ENCODE data around the gene ALKBH7. TPM values are rescaled to one million over a fixed set of nuclear protein-coding genes. Genes with fewer than 3 reads are reported as not detected.
A peak's percentile ranks its signal among the peaks of the same experiment; 100 is the strongest.

The ALKBH7 gene
- total RNA-seq, 4 donors from 2014 or later = 41.9 to 75.1 (median 45.7) TPM

DNA sequence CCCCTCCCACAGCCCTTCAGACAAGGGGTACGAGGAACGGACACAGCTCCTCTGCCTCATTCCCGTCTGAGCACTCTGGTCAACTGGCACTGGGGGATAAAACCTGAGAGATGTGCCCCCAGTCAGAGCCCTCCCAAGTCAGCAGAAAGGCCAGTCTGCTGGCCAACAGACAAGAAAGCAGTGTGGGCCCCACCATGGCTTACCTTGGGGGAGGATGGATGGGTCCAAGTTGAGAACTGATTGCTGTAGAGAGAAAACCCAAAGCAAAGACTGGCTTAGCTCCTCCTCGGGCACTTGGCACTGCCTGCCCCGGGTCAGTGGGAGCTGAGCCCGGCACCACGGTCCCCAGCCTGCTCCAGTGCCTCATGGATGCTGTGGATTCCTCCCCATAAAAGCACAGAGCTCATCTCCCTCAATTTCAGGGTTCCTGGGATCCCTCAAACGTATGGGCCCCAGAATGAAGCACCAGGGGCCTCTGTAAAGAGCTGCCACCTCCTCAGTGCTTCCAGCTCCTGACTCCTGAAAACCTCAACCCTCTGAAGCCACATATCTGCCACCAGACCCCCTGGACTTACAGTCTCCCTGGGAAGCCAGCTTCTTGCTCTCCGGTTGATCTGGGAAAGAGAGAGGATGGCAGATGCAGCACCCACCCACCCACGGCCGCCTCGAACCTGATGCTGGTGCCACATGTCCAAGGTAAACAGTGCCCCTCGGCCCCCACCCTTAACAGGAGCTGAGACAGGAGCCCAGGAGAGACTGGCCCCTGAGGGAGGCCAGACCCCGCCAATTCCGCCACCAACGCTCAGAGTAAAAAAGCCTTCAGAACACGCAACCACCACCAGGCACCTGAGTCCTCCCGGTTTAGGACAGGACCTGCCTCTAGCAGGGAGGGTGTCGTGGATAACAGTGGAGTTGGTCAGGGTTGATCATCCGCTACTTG lies 48.8 kb downstream of the ALKBH7 start:
- TF ChIP-seq POLR2A (IDR thresholded peaks at IDR 0.05) = no peak
- TF ChIP-seq, protein P1, sequence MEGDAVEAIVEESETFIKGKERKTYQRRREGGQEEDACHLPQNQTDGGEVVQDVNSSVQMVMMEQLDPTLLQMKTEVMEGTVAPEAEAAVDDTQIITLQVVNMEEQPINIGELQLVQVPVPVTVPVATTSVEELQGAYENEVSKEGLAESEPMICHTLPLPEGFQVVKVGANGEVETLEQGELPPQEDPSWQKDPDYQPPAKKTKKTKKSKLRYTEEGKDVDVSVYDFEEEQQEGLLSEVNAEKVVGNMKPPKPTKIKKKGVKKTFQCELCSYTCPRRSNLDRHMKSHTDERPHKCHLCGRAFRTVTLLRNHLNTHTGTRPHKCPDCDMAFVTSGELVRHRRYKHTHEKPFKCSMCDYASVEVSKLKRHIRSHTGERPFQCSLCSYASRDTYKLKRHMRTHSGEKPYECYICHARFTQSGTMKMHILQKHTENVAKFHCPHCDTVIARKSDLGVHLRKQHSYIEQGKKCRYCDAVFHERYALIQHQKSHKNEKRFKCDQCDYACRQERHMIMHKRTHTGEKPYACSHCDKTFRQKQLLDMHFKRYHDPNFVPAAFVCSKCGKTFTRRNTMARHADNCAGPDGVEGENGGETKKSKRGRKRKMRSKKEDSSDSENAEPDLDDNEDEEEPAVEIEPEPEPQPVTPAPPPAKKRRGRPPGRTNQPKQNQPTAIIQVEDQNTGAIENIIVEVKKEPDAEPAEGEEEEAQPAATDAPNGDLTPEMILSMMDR (IDR thresholded peaks at IDR 0.05) = no peak
- no peak for TF ChIP-seq POLR2AphosphoS5 (IDR thresholded peaks at IDR 0.05)
- TF ChIP-seq EP300 (IDR thresholded peaks at IDR 0.05) = no peak
- Histone ChIP-seq H3K36me3 (peaks cover 0 to 59% of the 10 kb centered on the region in 2 donors), H3K27ac (no peak overlapping the region), H3K27me3 (no peaks in the 10 kb centered on the region), H3K4me3 (no peak overlapping the region), H3K9me3 (no peaks in the 10 kb centered on the region), H3K4me1 (peaks cover 0 to 65% (median 18%) of the 10 kb centered on the region in 3 donors)
- ATAC-seq = no peak
- WGBS, 2 donors (ENCODE audit: low coverage in 1 of 2) = 60 to 73% methylated on average over 1 to 10 of the region's 20 CpGs

DNA sequence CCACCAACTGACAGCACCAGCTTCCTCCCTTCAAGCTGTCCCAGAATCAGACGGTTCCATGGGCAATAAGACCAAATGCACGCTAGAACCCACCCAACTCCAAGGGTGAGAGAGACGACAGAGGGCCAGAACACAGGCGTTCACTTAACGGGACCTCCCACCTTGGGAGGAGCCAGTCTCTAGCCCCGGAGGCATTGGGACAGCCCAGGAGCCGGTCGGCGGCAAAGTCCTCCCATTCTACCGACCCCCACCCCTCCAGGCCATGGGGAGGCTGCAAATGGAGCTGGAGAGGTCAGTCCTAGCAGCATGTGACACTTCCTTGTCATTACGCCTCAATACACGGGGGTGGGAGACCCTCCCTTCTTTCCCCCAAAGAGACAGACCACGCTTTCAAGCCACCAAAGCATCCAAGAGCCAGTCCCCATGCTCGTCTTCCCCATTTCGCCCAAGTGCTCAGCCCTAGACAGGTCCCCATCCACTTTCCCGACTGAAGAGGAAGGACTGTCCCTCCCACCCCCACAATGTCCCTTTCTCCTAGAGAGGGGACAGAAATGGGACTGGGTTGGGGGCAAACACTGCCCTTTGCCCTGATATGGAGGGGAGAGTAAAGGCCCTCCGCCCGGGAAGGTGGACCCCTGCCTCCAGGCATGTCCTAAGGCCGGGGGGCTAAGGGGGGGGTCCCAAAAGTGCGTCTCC lies 51.1 kb downstream of the ALKBH7 start:
- peaks cover 0 to 36% of the 10 kb centered on the region in 2 donors for H3K36me3 ChIP-seq
- H3K4me1 ChIP-seq = peaks cover 0 to 54% (median 18%) of the 10 kb centered on the region in 3 donors
- peak overlapping the region; percentile 71 to 88 for H3K4me3 ChIP-seq
- no peak for ATAC-seq
- TF ChIP-seq POLR2AphosphoS5 (IDR thresholded peaks at IDR 0.05) (no peak), POLR2A (IDR thresholded peaks at IDR 0.05) (no peak), EP300 (IDR thresholded peaks at IDR 0.05) (no peak)
- TF ChIP-seq, protein P1 (IDR thresholded peaks at IDR 0.05) = no peak
- H3K9me3 ChIP-seq = no peaks in the 10 kb centered on the region
- no peaks in the 10 kb centered on the region for H3K27me3 ChIP-seq
- peak overlapping the region; percentile 5 to 86 (median 82) for H3K27ac ChIP-seq
- WGBS, 2 donors (ENCODE audit: low coverage in 1 of 2) = 0% methylated on average over 7 to 10 of the region's 20 CpGs

DNA sequence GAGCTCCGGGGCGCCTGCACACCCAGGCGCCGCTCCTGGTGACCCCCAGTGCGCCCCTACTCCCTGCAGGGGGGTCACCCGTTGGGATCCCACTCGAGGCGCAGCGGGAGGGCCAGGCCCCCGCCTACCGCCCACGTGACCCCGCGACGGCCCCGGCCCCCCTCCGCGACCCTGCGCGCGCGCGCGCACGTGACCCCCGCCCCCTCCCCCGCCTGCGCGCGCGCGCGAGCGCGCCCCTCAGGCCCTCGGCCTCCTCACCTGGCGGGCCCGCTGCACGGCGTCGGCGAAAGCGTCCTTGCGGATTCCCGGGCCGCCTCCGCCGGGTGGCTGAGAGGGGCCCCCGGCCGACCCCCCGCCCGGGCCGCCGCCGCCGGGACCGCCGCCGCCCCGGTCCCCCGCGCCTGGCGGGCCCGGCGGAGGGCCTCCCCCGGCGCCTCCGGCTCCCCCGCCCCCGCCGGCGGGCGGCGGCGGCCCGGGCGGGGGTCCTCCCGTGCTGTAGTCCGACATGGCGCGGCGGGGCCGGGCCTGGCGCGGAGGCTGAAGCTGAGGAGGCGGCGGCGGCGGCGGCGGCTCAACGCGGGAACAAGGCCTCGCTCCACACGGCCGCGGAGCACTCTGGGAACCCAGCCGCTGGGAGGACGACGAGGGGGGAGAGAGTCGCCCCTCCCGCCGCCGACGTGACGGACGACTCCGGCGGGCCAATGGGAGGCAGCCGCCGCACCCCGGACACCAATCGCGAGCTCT lies 51.8 kb downstream of the ALKBH7 start, which contains the start of gene KHSRP:
TSS of gene KHSRP (minus strand) at position 617 of the 744 bp plus-strand sequence. CDS start at position 507, 110 bp downstream.
- H3K4me1 ChIP-seq = peaks cover 0 to 54% (median 18%) of the 10 kb centered on the region in 3 donors
- peak within 1 kb of the TSS; percentile 41 to 90 (median 86) for H3K27ac ChIP-seq
- H3K4me3 ChIP-seq = peak within 1 kb of the TSS; percentile 71 to 88
- 0% methylated on average over 9 of the region's 114 CpGs; no CpG with 5 or more reads in 1 of the 2 donors for WGBS, 2 donors (ENCODE audit: low coverage in 1 of 2)
- H3K9me3 ChIP-seq = no peaks in the 10 kb centered on the region
- TF ChIP-seq EP300 (IDR thresholded peaks at IDR 0.05) = no peak
- TF ChIP-seq POLR2AphosphoS5 (IDR thresholded peaks at IDR 0.05) = peak; percentile 86
- TF ChIP-seq POLR2A (IDR thresholded peaks at IDR 0.05) = peak; percentile 76 to 80
- TF ChIP-seq, protein P1 (IDR thresholded peaks at IDR 0.05) = no peak
- ATAC-seq = no peak
- H3K36me3 ChIP-seq = peaks cover 0 to 29% of the 10 kb centered on the region in 2 donors
- no peaks in the 10 kb centered on the region for H3K27me3 ChIP-seq

Small RNAs within 50 kb of the gene (small RNA-seq; reads per million reads assigned to genes)
- gene MIR6790 (0 reads per million in 4 donors), gene MIR6885 (0 to 0.27 (median 0) reads per million in 4 donors)

Other genes with a start within 250 kb of the ALKBH7 start
- gene ACSBG2, start 237.1 kb upstream of the ALKBH7 start, total RNA-seq = 1 to 10 TPM in 2 of 4 donors, under 1 TPM in 1, not detected in 1; 0.47 to 2.0 (median 1.6) TPM
- gene MLLT1, start 92.8 kb upstream of the ALKBH7 start, total RNA-seq = 10 to 100 TPM; 21.4 to 42.5 (median 23.8) TPM
- not detected for gene ACER1, start 39.2 kb upstream of the ALKBH7 start, total RNA-seq
- 10 to 100 TPM; 40.2 to 86.1 (median 63.8) TPM for gene CLPP, start 11.3 kb upstream of the ALKBH7 start, total RNA-seq
- 1 to 10 TPM in 3 of 4 donors, under 1 TPM in 1; 0.67 to 2.4 (median 1.4) TPM for gene PSPN, start 3.1 kb downstream of the ALKBH7 start, total RNA-seq
- 10 to 100 TPM; 44.7 to 62.8 (median 51.4) TPM for gene GTF2F1, start 20.4 kb downstream of the ALKBH7 start, total RNA-seq
- gene KHSRP, start 52.0 kb downstream of the ALKBH7 start, total RNA-seq = 100 to 1,000 TPM; 102 to 218 (median 126) TPM
- gene SLC25A41, start 61.0 kb downstream of the ALKBH7 start, total RNA-seq = 1 to 10 TPM in 1 of 4 donors, under 1 TPM in 1, not detected in 2; 0.27 to 1.3 TPM
- gene SLC25A23, start 87.0 kb downstream of the ALKBH7 start, total RNA-seq = 100 to 1,000 TPM; 111 to 328 (median 240) TPM
- gene CRB3, start 91.5 kb downstream of the ALKBH7 start, total RNA-seq = 1 to 10 TPM in 2 of 4 donors, under 1 TPM in 1, not detected in 1; 0.85 to 6.2 (median 1.6) TPM
- gene DENND1C, start 109.0 kb downstream of the ALKBH7 start, total RNA-seq = 1 to 10 TPM in 3 of 4 donors, under 1 TPM in 1; 0.57 to 6.1 (median 1.5) TPM
- gene TUBB4A, start 129.5 kb downstream of the ALKBH7 start, total RNA-seq = 1 to 10 TPM; 1.2 to 3.2 (median 2.2) TPM
- gene TNFSF9, start 158.2 kb downstream of the ALKBH7 start, total RNA-seq = under 1 TPM in 2 of 4 donors, not detected in 2; 0.17 to 0.27 TPM
- gene CD70, start 218.4 kb downstream of the ALKBH7 start, total RNA-seq = 1 to 10 TPM in 1 of 4 donors, not detected in 3; 2.2 TPM